SK-N-SH treated with all-trans-retinoic acid at 6 μM for 48 hours (cell line): ENCODE measurements around the gene SAMD4B.

Experiments used
- ATAC-seq: fragments of 200-7000 bp; cut with Tn5 transposase; 3 replicates; pipeline ENCODE4 v1.9.1; 2020; ENCODE audit warnings: mild to moderate bottlenecking, moderate library complexity
- ARNTL ChIP-seq: fragments of 450-650 bp; formaldehyde crosslinking; IDR thresholded peaks from 2 replicates; pipeline ENCODE4 v1.5.0; 2020; ENCODE audit warnings: low read depth, mild to moderate bottlenecking, moderate library complexity, borderline replicate concordance
- BACH2 ChIP-seq: fragments of 250-450 bp; sonication (Bioruptor Pico); IDR thresholded peaks from 2 replicates; pipeline ENCODE4 v1.9.0; 2021; ENCODE audit warnings: mild to moderate bottlenecking, borderline replicate concordance
- CREB5 ChIP-seq: fragments of 250-450 bp; sonication (Bioruptor Pico); IDR thresholded peaks from 2 replicates; pipeline ENCODE4 v1.5.1; 2020; ENCODE audit warnings: low read depth, mild to moderate bottlenecking, moderate library complexity
- ESRRG ChIP-seq: fragments of 250-450 bp; sonication (Bioruptor Pico); IDR thresholded peaks from 2 replicates; pipeline ENCODE4 v1.6.1; 2021; ENCODE audit warnings: mild to moderate bottlenecking
- GLIS3 ChIP-seq: fragments of 250-450 bp; sonication (Bioruptor Pico); IDR thresholded peaks from 2 replicates; pipeline ENCODE4 v1.5.0; 2020; ENCODE audit warnings: mild to moderate bottlenecking, moderate library complexity
- ISL1 ChIP-seq: fragments of 250-450 bp; sonication (Bioruptor Pico); IDR thresholded peaks from 2 replicates; pipeline ENCODE4 v2.1.2; 2022; ENCODE audit warnings: mild to moderate bottlenecking, moderate library complexity
- OSR1 ChIP-seq: fragments of 250-450 bp; sonication (Bioruptor Pico); IDR thresholded peaks from 2 replicates; pipeline ENCODE4 v1.8.0; 2022; ENCODE audit warnings: moderate library complexity, mild to moderate bottlenecking, inconsistent platforms
- PATZ1 ChIP-seq: fragments of 250-450 bp; sonication (Bioruptor Pico); IDR thresholded peaks from 2 replicates; pipeline ENCODE4 v1.8.0; 2020; ENCODE audit warnings: mild to moderate bottlenecking, moderate library complexity, borderline replicate concordance
- POU6F1 ChIP-seq: fragments of 250-450 bp; sonication (Bioruptor Pico); IDR thresholded peaks from 2 replicates; pipeline ENCODE4 v1.8.0; 2021; ENCODE audit warnings: low read depth, mild to moderate bottlenecking, moderate library complexity, borderline replicate concordance
- PPARA ChIP-seq: fragments of 250-450 bp; sonication (Bioruptor Pico); IDR thresholded peaks from 2 replicates; pipeline ENCODE4 v1.5.0; 2020; ENCODE audit warnings: mild to moderate bottlenecking, borderline replicate concordance
- RARB ChIP-seq: fragments of 250-450 bp; sonication (Bioruptor Pico); IDR thresholded peaks from 2 replicates; pipeline ENCODE4 v1.8.0; 2021; ENCODE audit warnings: mild to moderate bottlenecking, moderate library complexity
- SNAI2 ChIP-seq: fragments of 250-450 bp; sonication (Bioruptor Pico); IDR thresholded peaks from 2 replicates; pipeline ENCODE4 v1.5.0; 2020; ENCODE audit warnings: mild to moderate bottlenecking, moderate library complexity
- TCF4 ChIP-seq: fragments of 250-450 bp; sonication (Bioruptor Pico); IDR thresholded peaks from 2 replicates; pipeline ENCODE4 v1.8.0; 2021; ENCODE audit warnings: mild to moderate bottlenecking, moderate library complexity, borderline replicate concordance
- TSHZ2 ChIP-seq: fragments of 250-450 bp; sonication (Bioruptor Pico); IDR thresholded peaks from 2 replicates; pipeline ENCODE4 v1.5.0; 2020; ENCODE audit warnings: mild to moderate bottlenecking, moderate library complexity
- ZC3H10 ChIP-seq: fragments of 250-450 bp; sonication (Bioruptor Pico); IDR thresholded peaks from 2 replicates; pipeline ENCODE4 v1.5.1; 2021; ENCODE audit warnings: mild to moderate bottlenecking, moderate library complexity
- ZFP3 ChIP-seq: fragments of 250-450 bp; sonication (Bioruptor Pico); IDR thresholded peaks from 2 replicates; pipeline ENCODE4 v1.5.0; 2020; ENCODE audit warnings: mild to moderate bottlenecking, moderate library complexity
- ZFP30 ChIP-seq: fragments of 450-650 bp; formaldehyde crosslinking; IDR thresholded peaks from 2 replicates; pipeline ENCODE4 v1.5.0; 2022; ENCODE audit warnings: mild to moderate bottlenecking, moderate library complexity
- ZNF565 ChIP-seq: fragments of 450-650 bp; formaldehyde crosslinking; conservative IDR thresholded peaks from 2 replicates; pipeline ENCODE4 v1.5.0; 2020; ENCODE audit warnings: low read depth, mild to moderate bottlenecking, moderate library complexity
- ZNF70 ChIP-seq: fragments of 450-650 bp; formaldehyde crosslinking; IDR thresholded peaks from 2 replicates; pipeline ENCODE4 v1.5.0; 2020; ENCODE audit warnings: mild to moderate bottlenecking, moderate library complexity
- ZNF8 ChIP-seq: fragments of 450-650 bp; formaldehyde crosslinking; IDR thresholded peaks from 2 replicates; pipeline ENCODE4 v1.5.0; 2020; ENCODE audit warnings: mild to moderate bottlenecking, moderate library complexity

The SAMD4B gene

GRCh38 chr19:39424934-39425333 is 82.7 kb downstream of the SAMD4B start (continued):
- TF ChIP-seq ISL1 (CRISPR knock-in tag) (no peak), TSHZ2 (no peak), ZC3H10 (CRISPR knock-in tag) (no peak)

GRCh38 chr19:39425744-39426143 is 83.5 kb downstream of the SAMD4B start:
- TF ChIP-seq RARB (CRISPR knock-in tag): no peak
- TF ChIP-seq ARNTL (CRISPR knock-in tag): no peak
- no peak for TF ChIP-seq TSHZ2
- no peak for TF ChIP-seq CREB5 (CRISPR knock-in tag)
- no peak for TF ChIP-seq ZFP3 (CRISPR knock-in tag)
- no peak for TF ChIP-seq BACH2
- no peak for TF ChIP-seq TCF4
- TF ChIP-seq PPARA: no peak
- no peak for TF ChIP-seq ZNF565 (CRISPR knock-in tag)
- no peak for TF ChIP-seq ZFP30
- TF ChIP-seq ISL1 (CRISPR knock-in tag): no peak
- no peak for TF ChIP-seq ZNF70 (CRISPR knock-in tag)
- TF ChIP-seq OSR1: no peak
- TF ChIP-seq ESRRG (CRISPR knock-in tag): no peak
- TF ChIP-seq ZNF8 (CRISPR knock-in tag): no peak
- TF ChIP-seq SNAI2 (CRISPR knock-in tag): no peak
- no peak for TF ChIP-seq GLIS3 (CRISPR knock-in tag)
- ATAC-seq: no peak

- ATAC-seq: no peak
- no peak for TF ChIP-seq CREB5 (CRISPR knock-in tag)
Measured at GRCh38 chr19:39426170-39426569, 83.9 kb downstream of the SAMD4B start.

- ATAC-seq: no peak
- no peak for TF ChIP-seq ZNF70 (CRISPR knock-in tag)
- TF ChIP-seq ZFP30: no peak
- TF ChIP-seq POU6F1 (CRISPR knock-in tag): no peak
- TF ChIP-seq PATZ1 (CRISPR knock-in tag): no peak
- TF ChIP-seq TSHZ2: no peak
- TF ChIP-seq TCF4: no peak
- TF ChIP-seq CREB5 (CRISPR knock-in tag): no peak
Measured at GRCh38 chr19:39427707-39428106, 85.5 kb downstream of the SAMD4B start.
